PC-3 (cell line): ENCODE data around the gene TNRC6B. TPM values are rescaled to one million over a fixed set of nuclear protein-coding genes. Genes with fewer than 3 reads are reported as not detected.

Source experiments
- ATAC-seq: fragments of 200-7000 bp; cut with Tn5 transposase; 2 replicates; pipeline ENCODE4 v1.9.1; 2020; ENCODE audit warnings: mild to moderate bottlenecking, moderate library complexity
- BruUV-seq: library from RNA; stranded (reverse); fragments of 400-500 nt; replicated peaks from 2 replicates; lab custom pipeline; 2021; lab: Mats Ljungman, UMichigan
- CTCF ChIA-PET: fragments of 300-600 bp; sonication (Branson Sonifier 250); formaldehyde crosslinking; loops from one replicate; lab custom pipeline; 2022; ENCODE audit warnings: antibody characterized with exemption; lab: Charles Lee
- POLR2A ChIA-PET: fragments of 300-600 bp; sonication (Branson Sonifier 250); formaldehyde crosslinking; loops from one replicate; lab custom pipeline; 2022; ENCODE audit warnings: antibody characterized with exemption; ENCODE audit not compliant: unreplicated experiment; lab: Charles Lee
- DNase-seq: peaks from one replicate; pipeline ENCODE4 v3.0.0-alpha.2; 2015
- H2AFZ ChIP-seq: fragments of 300-600 bp; sonication (generic); 2 replicates; pipeline ENCODE4 v1.6.0; 2016; ENCODE audit warnings: antibody characterized with exemption, low read length
- H3F3A ChIP-seq: fragments of 300-600 bp; sonication (generic); one replicate; pipeline ENCODE4 v1.6.0; 2017; ENCODE audit warnings: antibody characterized with exemption, low read length, control low read depth, mild to moderate bottlenecking; ENCODE audit not compliant: unreplicated experiment
- H3K27ac ChIP-seq: fragments of 300-600 bp; sonication (generic); 2 replicates; pipeline ENCODE4 v1.5.1; 2016; ENCODE audit warnings: mild to moderate bottlenecking, low read length
- H3K27me3 ChIP-seq: fragments of 300-600 bp; sonication (generic); 2 replicates; pipeline ENCODE4 v1.6.1; 2016; ENCODE audit warnings: low read length, mixed read lengths
- H3K36me3 ChIP-seq: fragments of 300-600 bp; sonication (generic); 2 replicates; pipeline ENCODE4 v1.6.1; 2016; ENCODE audit warnings: low read depth, mixed run types, low read length, mixed read lengths
- H3K4me1 ChIP-seq: fragments of 300-600 bp; sonication (generic); 2 replicates; pipeline ENCODE4 v1.5.1; 2016; ENCODE audit warnings: low read length; ENCODE audit not compliant: insufficient read depth
- H3K4me2 ChIP-seq: fragments of 300-600 bp; sonication (generic); 2 replicates; pipeline ENCODE4 v1.6.0; 2016; ENCODE audit warnings: low read length
- H3K4me3 ChIP-seq: fragments of 300-600 bp; sonication (generic); 2 replicates; pipeline ENCODE4 v1.5.1; 2016; ENCODE audit warnings: mild to moderate bottlenecking, low read length, mixed read lengths
- H3K79me2 ChIP-seq: fragments of 300-600 bp; sonication (generic); 2 replicates; pipeline ENCODE4 v1.6.1; 2017; ENCODE audit warnings: low read length, mixed read lengths
- H3K9ac ChIP-seq: fragments of 300-600 bp; sonication (generic); 2 replicates; pipeline ENCODE4 v1.6.0; 2016; ENCODE audit warnings: mild to moderate bottlenecking, low read length
- H3K9me2 ChIP-seq: fragments of 300-600 bp; sonication (generic); replicated peaks from 2 replicates; pipeline ENCODE4 v1.6.1; 2016; ENCODE audit warnings: mixed run types, low read length, mixed read lengths
- H3K9me3 ChIP-seq: fragments of 300-600 bp; sonication (generic); 2 replicates; pipeline ENCODE4 v1.6.1; 2016; ENCODE audit warnings: low read length, mixed read lengths
- H4K20me1 ChIP-seq: fragments of 300-600 bp; sonication (generic); 2 replicates; pipeline ENCODE4 v1.6.1; 2016; ENCODE audit warnings: low read length, mixed read lengths
- EZH2 ChIP-seq: fragments of 300-600 bp; sonication (generic); IDR thresholded peaks from one replicate; pipeline ENCODE4 v1.6.1; 2017; ENCODE audit warnings: antibody characterized with exemption, mild to moderate bottlenecking, low read length; ENCODE audit not compliant: unreplicated experiment
- EZH2phosphoT487 ChIP-seq: fragments of 300-600 bp; sonication (generic); IDR thresholded peaks from 2 replicates; pipeline ENCODE4 v1.6.1; 2018; ENCODE audit warnings: mild to moderate bottlenecking, antibody characterized with exemption, low read length, borderline replicate concordance
- intact Hi-C: fragments of 100-400 bp; cut with micrococcal nuclease; formaldehyde crosslinking; loops from 2 replicates; pipeline ENCODE4 v1.9.0; 2023
- total RNA-seq: library from RNA; depleted of rRNA; stranded (reverse); fragments of >200 nt; gene quantifications from 2 replicates; pipeline ENCODE4 v1.2.3, GENCODE V29; 2014
- TF ChIP-seq, protein P1 (sequence below): fragments of 300-600 bp; sonication (generic); conservative IDR thresholded peaks from 2 replicates; pipeline ENCODE4 v1.5.1; 2017; ENCODE audit warnings: antibody characterized with exemption, low read depth, mild to moderate bottlenecking, low read length

TNRC6B gene
- total RNA-seq, 1 experiment from 2014 or later = 21.3 TPM

DNA sequence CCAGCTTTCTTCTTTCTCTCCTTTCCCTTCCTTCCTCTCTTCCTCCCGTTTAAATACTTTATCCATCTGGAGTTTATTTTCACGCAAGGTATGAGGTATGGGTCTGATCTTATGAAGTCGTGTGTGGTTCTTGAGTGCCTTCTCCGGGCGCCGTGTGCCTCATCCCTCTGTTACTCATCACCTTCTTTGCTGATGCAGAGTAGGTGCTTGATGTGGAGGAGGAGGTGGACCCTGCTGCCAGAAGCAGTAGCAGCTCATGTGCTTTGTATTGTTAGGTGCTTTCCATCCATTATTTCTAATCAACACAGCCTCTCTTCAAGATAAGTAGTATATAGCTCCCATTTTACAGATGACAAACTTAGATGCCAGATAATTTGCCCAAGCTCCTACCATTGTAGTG lies 47.0 kb downstream of the TNRC6B start:
- Histone ChIP-seq H3K79me2 (peaks cover 49% of the 10 kb centered on the region), H3K27ac (no peak overlapping the region), H4K20me1 (no peaks in the 10 kb centered on the region), H3K4me2 (no peak overlapping the region), H3K4me1 (no peaks in the 10 kb centered on the region), H3K4me3 (no peak overlapping the region), H3K9me3 (no peaks in the 10 kb centered on the region), H3K27me3 (no peaks in the 10 kb centered on the region), H3K9ac (no peak overlapping the region), H3F3A (no peaks in the 10 kb centered on the region), H3K36me3 (no peaks in the 10 kb centered on the region), H3K9me2 (no peaks in the 10 kb centered on the region), H2AFZ (no peak overlapping the region)
- ChIA-PET CTCF (no interaction called here), POLR2A (no interaction called here)
- BruUV-seq = no TSS peak
- TF ChIP-seq EZH2 (no peak), EZH2phosphoT487 (no peak)
- TF ChIP-seq, protein P1, sequence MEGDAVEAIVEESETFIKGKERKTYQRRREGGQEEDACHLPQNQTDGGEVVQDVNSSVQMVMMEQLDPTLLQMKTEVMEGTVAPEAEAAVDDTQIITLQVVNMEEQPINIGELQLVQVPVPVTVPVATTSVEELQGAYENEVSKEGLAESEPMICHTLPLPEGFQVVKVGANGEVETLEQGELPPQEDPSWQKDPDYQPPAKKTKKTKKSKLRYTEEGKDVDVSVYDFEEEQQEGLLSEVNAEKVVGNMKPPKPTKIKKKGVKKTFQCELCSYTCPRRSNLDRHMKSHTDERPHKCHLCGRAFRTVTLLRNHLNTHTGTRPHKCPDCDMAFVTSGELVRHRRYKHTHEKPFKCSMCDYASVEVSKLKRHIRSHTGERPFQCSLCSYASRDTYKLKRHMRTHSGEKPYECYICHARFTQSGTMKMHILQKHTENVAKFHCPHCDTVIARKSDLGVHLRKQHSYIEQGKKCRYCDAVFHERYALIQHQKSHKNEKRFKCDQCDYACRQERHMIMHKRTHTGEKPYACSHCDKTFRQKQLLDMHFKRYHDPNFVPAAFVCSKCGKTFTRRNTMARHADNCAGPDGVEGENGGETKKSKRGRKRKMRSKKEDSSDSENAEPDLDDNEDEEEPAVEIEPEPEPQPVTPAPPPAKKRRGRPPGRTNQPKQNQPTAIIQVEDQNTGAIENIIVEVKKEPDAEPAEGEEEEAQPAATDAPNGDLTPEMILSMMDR = no peak
- DNase-seq = no peak
- intact Hi-C loops = no loop called here
- no peak for ATAC-seq

DNA sequence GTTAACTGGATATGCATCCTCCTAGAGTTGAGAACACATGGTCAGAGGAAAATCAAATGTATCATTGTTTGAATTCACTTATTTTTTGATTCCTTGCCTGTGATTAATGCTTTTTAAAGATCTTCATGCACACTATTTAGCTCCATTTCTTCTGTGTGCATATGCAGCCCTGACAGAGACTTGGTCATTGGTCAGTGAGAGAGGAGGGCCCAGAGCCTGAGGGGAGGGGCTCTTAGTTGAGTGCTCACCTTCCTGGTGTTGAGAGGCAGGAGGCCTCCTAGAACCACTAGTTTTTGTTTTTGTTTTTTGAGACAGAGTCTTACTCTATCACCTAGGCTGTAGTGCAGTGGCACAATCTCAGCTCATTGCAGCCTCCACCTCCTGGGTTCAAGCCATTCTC lies 48.9 kb downstream of the TNRC6B start:
- Histone ChIP-seq H4K20me1 (no peaks in the 10 kb centered on the region), H3K36me3 (no peaks in the 10 kb centered on the region), H3K4me3 (no peak overlapping the region), H3K4me2 (no peak overlapping the region), H3K4me1 (no peaks in the 10 kb centered on the region), H3K9me3 (no peaks in the 10 kb centered on the region), H3K9ac (no peak overlapping the region), H3K27me3 (no peaks in the 10 kb centered on the region), H2AFZ (no peak overlapping the region), H3F3A (no peaks in the 10 kb centered on the region), H3K79me2 (peaks cover 31% of the 10 kb centered on the region), H3K27ac (no peak overlapping the region), H3K9me2 (no peaks in the 10 kb centered on the region)
- TF ChIP-seq EZH2 (no peak), EZH2phosphoT487 (no peak)
- TF ChIP-seq, protein P1 = no peak
- no peak for DNase-seq
- ChIA-PET POLR2A (no interaction called here), CTCF (no interaction called here)
- no peak for ATAC-seq
- intact Hi-C loops = no loop called here
- no TSS peak for BruUV-seq

DNA sequence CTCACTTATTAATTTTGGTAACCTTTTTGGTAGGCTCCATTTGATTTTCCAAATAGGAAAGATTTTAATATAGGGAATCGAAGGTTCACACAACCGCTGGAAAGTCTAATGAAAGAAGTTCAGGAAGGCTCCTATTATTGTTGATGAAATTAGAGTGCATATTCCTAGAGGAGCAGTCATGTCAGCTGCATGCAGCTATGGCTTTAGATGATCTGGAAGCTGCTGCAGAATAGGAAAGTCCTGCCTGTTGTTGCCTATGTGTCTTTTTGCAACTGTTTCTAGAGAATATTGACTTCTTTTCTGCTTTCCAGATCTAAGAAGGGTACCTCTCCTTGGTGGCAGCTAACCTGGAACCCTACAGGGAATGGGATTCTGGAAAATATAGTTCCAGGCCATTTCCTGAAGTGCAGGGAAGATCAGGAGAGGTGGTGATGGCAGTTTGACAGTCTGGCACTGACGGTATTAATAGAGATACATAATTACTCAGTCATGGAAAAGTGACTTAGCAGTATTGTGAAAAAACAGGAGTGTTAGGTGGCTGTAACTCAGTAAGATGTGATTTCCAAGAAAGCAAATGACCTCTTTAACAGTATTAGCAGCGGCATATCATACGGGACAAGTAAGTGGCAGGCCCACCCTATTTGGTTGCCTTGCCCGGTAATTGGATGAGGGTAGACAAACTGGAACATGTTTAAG lies 54.0 kb downstream of the TNRC6B start:
- H3K27ac ChIP-seq = no peak overlapping the region
- CTCF ChIA-PET = no interaction called here
- ATAC-seq (no peak), DNase-seq (no peak)
- no peak overlapping the region for H3K4me3 ChIP-seq
- H3K9me3 ChIP-seq = no peaks in the 10 kb centered on the region
- peaks cover 10% of the 10 kb centered on the region for H3K4me1 ChIP-seq
- no TSS peak for BruUV-seq
- no peak overlapping the region for H3K4me2 ChIP-seq
- no peak overlapping the region for H3K9ac ChIP-seq
- no peaks in the 10 kb centered on the region for H4K20me1 ChIP-seq
- intact Hi-C loops = no loop called here
- H3F3A ChIP-seq = no peaks in the 10 kb centered on the region
- no peak overlapping the region for H2AFZ ChIP-seq
- POLR2A ChIA-PET = no interaction called here
- peaks cover 23% of the 10 kb centered on the region; the same call in 1 of the 2 replicates for H3K79me2 ChIP-seq
- H3K9me2 ChIP-seq = no peaks in the 10 kb centered on the region
- no peak for TF ChIP-seq EZH2phosphoT487
- TF ChIP-seq, protein P1 = no peak
- no peak for TF ChIP-seq EZH2
- H3K27me3 ChIP-seq = no peaks in the 10 kb centered on the region
- H3K36me3 ChIP-seq = no peaks in the 10 kb centered on the region
